Liver (tissue), 3 donors: ENCODE measurements around the gene RRP12.
A peak's percentile ranks its signal among the peaks of the same experiment; 100 is the strongest.

Source experiments
- ATF3 ChIP-seq: IDR thresholded peaks from 2 replicates; pipeline ENCODE4 v1.6.1; 2016; ENCODE audit warnings: antibody characterized with exemption
- CTCF ChIP-seq: fragments of 150-350 bp; IDR thresholded peaks from 2 replicates; pipeline ENCODE4 v1.5.1; 2017; ENCODE audit warnings: improper control_type of control experiment, low read depth, low read length; ENCODE audit not compliant: missing input control
- EGR1 ChIP-seq, 2 donors: IDR thresholded peaks; 2 replicates each; pipeline ENCODE4 v1.6.1; 2016 to 2018; ENCODE audit warnings: antibody characterized with exemption in 2 of 2, low read depth in 2 of 2
- FOXA1 ChIP-seq: IDR thresholded peaks from 2 replicates; pipeline ENCODE4 v1.6.1; 2016; ENCODE audit warnings: antibody characterized with exemption
- GABPA ChIP-seq, 2 donors: IDR thresholded peaks in 1 of 2; conservative IDR thresholded peaks in 1 of 2; 2 replicates each; pipeline ENCODE4 v1.6.1; 2016; ENCODE audit warnings: antibody characterized with exemption in 2 of 2, mild to moderate bottlenecking in 1 of 2, moderate library complexity in 1 of 2
- MAX ChIP-seq: IDR thresholded peaks from 2 replicates; pipeline ENCODE4 v1.6.1; 2016; ENCODE audit warnings: antibody characterized with exemption
- RAD21 ChIP-seq, 2 donors: IDR thresholded peaks; 2 replicates each; pipeline ENCODE4 v1.6.1; 2016; ENCODE audit warnings: antibody characterized with exemption in 2 of 2, mild to moderate bottlenecking in 2 of 2
- REST ChIP-seq: IDR thresholded peaks from 2 replicates; pipeline ENCODE4 v1.6.1; 2016; ENCODE audit warnings: antibody characterized with exemption, mild to moderate bottlenecking
- RXRA ChIP-seq, 2 donors: IDR thresholded peaks; 2 replicates each; pipeline ENCODE4 v1.6.1; 2017 to 2018; ENCODE audit warnings: antibody characterized with exemption in 2 of 2, mild to moderate bottlenecking in 1 of 2
- YY1 ChIP-seq: IDR thresholded peaks from 2 replicates; pipeline ENCODE4 v1.6.1; 2016; ENCODE audit warnings: antibody characterized with exemption, mild to moderate bottlenecking
- ZBTB33 ChIP-seq: IDR thresholded peaks from 2 replicates; pipeline ENCODE4 v1.6.1; 2016; ENCODE audit warnings: antibody characterized with exemption
- donor health status: healthy.
- donor health status: healthy.

GRCh38 chr10:97355571-97355975 is 45.6 kb downstream of the RRP12 start:
- TF ChIP-seq CTCF (peak; percentile 44), REST (no peak), ATF3 (no peak), MAX (no peak), FOXA1 (no peak), YY1 (no peak), RXRA (IDR thresholded peaks at IDR 0.05) (no peak), GABPA (IDR thresholded peaks at IDR 0.05 in 1 of 2, conservative IDR thresholded peaks at IDR 0.05 in 1 of 2) (no peak), RAD21 (IDR thresholded peaks at IDR 0.05) (peak; percentile 80 to 89), EGR1 (IDR thresholded peaks at IDR 0.05; ENCODE audit: low read depth in 2 of 2) (no peak), ZBTB33 (no peak)
